HG03280 (cell line): ENCODE results near the gene ZGPAT.

Experiments used
- ATAC-seq: cut with Tn5 transposase; IDR thresholded peaks from one replicate; pipeline ENCODE4 v1.9.1; 2021; ENCODE audit warnings: mild to moderate bottlenecking, moderate library complexity; ENCODE audit not compliant: unreplicated experiment

Gene ZGPAT

DNA sequence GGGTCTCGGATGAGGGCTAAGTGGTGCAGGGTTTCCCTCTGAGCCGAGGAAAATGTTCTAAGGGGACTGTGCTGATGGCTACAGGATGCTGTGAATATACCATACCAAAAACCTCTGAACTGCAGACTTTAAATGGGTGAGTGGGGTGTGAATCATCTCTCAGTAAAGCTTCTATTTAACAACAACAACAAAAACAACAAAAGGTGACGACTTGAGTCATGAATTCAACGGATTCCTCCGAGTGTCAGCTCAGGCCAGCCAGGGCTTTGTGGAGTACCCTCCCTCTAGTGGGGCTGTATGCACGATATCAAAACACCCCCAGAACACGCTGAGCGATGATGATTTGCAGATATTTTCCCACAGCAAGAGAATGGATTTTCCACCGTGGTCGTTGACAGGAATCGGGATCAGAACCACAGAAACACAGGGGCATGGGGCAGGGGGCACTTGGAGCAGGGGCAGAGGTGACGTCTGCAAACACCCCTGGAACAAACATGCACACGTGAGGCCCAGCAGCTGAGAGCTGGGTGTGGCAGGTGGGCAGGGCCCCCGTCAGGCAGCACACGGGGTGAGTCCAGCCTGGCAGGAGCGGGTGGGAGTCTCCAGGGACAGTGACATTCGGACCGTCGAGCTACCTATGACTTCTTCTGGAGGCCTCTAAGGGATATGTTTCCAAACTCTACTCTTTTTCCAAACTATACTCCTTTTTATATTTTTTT is 70.4 kb downstream of the ZGPAT start:
- no peak for ATAC-seq

DNA sequence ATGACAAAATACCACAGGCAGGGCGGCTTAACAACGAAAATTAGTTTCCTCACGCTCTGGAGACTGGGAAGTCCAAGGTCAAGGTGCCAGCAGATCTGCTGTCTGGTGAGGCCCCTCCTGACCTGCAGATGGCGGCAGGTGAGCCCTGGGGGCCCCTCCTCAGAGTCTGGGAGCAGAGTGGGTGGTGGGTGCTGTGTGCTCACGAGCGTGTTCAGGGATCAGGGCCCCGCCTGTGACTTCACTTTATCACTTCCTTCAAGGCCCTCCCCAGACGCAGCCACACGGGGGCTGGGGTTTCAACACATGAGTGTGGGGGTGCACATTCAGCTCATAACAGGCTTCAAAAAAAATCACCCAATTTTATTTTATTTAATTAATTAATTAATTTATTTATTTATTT is 71.0 kb downstream of the ZGPAT start:
- ATAC-seq: no peak

DNA sequence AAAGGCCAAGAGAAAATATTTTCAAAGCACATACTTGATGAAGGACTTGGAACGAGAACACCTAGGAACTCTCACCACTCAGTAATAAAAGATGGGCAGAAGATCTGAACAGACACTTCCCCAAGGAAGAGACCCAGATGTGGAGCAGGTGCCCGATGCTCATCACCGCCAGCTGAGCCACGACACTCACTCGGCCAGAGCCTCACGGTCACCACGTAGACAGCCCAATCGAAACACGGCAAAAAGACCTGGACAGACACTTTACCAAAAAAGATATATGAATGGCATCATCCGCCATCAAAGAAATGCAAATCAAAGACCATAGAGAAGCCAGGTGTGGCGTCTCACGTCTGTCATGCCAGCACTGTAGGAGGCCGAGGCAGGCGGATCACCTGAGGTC is 73.3 kb downstream of the ZGPAT start:
- ATAC-seq: no peak

DNA sequence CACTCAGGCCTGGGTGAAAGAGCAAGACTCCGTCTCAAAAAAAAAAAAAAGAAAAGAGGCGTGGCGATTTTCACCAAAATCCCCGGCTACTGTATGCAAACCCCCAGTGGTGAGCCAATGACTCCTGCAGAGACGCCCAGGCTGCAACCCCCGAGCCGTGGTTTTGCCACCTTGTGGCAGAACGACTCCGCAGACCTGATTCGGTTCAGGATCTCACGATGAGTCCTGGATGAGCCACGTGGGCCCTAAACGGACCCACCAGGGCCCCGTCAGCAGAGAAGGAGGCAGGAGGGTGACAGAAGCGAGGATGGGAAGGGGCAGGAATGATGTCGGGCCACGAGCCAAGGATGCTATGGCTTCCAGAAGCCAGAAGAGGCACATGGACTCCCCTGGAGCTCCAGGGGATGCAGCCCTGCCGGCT is 74.2 kb downstream of the ZGPAT start:
- no peak for ATAC-seq

DNA sequence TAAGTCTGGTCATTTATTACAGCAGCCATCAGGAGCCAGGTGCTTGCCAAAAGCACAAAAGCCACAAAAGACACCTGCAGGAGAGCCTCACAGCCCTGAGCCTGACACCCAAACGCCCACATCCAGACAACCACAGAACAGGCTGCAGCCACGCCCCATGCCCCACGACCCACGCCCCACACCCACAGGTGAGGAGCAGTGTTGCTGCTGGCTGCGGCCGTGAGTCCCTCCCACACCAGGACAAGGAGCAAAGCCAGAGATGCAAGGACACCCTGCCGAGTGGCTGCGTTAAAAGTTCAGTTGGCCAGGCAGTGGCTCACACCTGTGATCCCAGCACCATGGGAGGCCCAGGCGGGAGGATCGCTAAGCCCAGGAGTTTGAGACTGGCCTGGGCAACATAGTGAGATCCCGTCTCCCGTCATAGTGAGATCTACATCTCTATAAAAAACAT is 74.7 kb downstream of the ZGPAT start:
- ATAC-seq: no peak

DNA sequence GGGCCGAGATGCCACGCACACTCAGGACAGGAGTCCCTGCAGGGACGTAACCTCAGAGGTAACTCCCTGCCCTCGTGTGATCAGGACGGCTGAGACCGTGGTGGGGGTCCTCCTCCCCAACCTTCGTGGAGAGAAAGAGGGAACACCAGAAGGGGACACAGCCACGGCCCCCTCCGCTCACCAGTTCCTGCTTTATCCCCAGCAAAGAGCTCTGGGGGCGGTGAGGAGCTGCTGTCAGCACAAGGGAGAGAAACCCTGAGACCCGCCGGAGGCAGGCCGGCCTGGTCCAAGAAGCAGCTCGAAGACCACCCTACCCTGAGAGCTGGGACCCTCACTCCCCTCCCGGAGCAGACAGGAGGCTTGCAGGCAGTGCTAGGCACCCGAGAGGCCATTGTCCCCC is 76.1 kb downstream of the ZGPAT start:
- no peak for ATAC-seq

DNA sequence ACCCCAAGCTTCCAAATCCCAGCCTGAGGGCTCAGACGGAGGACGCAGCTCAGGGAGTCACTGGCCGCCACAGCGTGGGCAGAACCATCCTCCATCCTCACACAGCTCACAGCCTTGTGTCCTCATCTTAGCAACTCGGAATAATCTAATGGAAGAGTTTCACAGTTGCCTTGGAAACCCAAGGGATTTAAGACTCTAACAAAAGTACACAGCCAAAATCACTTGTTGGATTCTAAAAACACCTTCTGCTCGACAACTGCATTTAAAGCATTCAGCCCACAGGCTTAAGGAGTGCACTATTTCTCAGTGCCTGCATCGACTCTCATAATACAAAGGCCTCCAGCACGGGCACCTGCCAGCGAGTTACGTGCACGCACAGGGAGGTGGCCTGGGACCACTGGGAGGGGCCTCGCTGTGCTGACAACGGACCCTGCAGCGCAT is 77.9 kb downstream of the ZGPAT start:
- ATAC-seq: no peak
